ENCODE measurements around the gene OR51F2.
"Not testable (repeated sequence)": the region's sequence is repeated elsewhere in the genome, so short reads cannot be mapped to it uniquely, and the experiment has no call there.

The OR51F2 gene

DNA sequence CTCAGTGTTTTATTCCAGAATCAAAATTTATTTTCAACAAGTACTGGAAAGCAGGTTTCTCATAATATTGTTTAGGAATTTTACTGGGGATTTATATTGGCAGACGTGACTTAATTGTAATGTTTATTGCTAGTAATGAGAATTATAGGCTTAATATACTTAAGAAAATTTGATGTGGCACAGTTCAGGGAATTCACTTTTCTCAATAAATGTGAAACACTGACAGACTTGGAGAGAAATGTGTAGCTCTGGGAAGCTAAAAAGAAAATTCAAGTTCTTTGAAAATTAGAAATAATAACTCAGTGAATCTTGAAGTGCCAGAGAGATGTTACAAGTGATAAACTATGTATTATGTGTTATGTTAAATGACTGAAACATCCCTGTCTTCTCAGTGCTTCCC is at the start of gene OR51F2:
Gene OR51F2 (plus strand): TSS at position 301 of the 400 bp plus-strand sequence. CDS start 101 bp downstream, outside the sequence.
- DNase-seq = no peak

- DNase-seq = no peak
These were observed 38.7 kb upstream of the OR51F2 start for GRCh38 chr11:4782454-4782853.

DNA sequence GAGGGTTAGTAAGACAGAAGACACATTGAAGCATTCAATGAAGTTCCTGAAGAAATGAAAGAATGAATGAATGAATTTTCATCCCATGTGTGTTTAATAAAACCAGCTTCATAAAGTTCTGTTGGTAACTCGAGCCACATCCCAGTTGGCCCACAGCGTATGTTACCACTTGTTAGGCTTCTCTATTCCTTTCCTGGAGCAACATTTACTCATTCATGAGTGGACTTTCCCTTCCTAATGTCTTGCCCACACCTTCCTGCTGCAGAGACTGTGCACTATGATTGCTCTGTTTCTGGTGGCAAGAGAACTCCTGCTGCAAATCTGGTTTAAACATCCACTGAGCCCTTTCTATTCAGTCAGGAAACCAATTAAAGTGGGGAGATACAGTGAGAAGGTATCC is 23.9 kb upstream of the OR51F2 start:
- no peak for DNase-seq

DNA sequence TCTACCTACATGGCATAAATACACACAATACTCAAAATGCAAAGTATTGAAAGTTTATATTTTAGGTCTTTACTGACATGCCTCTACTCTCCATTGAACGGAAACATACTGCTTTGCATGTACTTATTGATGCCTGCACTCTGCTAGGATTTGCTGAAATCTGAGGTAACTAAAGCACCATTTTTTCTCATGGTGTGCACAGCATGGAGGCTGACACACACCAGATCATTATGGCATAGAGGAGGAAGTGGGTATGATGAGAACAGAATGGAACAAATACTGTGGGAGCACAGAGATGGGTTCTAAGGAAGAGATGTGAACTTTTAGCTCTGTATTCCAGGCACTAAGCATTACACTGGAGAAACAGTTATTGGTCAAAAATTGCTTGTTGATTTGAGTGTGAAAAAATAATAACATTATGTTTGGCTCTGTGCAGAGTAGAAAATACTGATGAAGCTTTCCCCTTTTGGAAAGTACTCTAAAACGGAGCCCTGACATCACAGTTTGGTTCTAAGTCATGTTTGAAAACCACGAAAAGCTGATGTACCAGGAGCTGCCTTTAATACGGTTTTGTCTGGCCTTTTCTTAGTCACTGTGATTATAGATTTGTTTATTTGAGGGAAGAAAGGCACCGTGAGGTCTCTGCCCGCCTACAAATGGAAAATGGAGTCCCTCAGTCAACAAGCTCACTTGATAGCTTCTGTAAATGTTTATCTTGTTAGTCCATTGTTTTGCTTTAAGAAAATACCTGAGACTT is 22.5 kb upstream of the OR51F2 start:
- no peak for DNase-seq

GRCh38 chr11:4801316-4801715 is 19.8 kb upstream of the OR51F2 start:
- not testable (repeated sequence) for DNase-seq

DNA sequence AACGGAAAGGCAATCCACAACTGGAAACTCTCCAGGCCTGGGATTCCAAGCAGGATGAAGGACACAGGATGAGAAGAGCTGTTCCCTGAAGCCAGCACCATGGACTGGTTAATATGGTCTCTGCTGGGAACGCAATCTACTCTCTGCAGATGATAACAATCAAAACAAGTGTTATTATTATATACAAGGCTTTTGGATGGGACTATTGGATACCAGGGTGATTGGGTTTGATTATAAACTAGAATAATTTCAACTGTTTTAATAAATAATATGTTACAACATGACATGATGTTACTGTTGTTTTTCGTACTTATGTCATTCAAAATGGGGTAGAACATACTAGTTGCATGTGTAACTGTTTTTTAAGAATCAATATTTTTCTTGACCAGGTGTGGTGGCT is 16.8 kb upstream of the OR51F2 start, which contains the start of gene OR52R1:
Gene OR52R1 (minus strand): TSS at position 101 of the 400 bp plus-strand sequence. CDS start 0 bp downstream, at position 101.
- DNase-seq = no peak

DNA sequence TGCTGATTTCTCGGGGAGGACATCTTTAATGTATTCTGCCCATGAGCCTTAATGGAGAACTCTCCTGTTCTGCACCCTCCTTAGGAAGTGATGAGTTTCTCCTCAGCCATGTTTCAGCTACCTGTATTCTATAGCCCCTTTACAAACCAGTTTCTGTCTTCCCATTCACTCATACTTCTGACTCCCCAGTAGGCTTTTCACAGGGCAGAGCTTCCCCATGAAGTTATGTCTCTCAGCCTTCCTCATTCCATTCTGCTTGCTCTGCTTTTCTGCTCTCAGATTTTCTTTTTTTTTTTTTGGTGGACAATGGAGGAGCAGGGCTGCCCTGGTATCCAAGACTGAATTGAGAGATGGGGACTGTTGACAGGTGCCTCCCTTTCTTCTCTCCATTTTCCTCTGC is 12.6 kb upstream of the OR51F2 start:
- no peak for DNase-seq

GRCh38 chr11:4809246-4809645 is 11.9 kb upstream of the OR51F2 start:
- DNase-seq = no peak

- no peak for DNase-seq
These were observed 4.0 kb downstream of the OR51F2 start for GRCh38 chr11:4825132-4825531.

GRCh38 chr11:4826425-4826824 is 5.3 kb downstream of the OR51F2 start:
- no peak for DNase-seq

GRCh38 chr11:4830346-4830745 is 9.2 kb downstream of the OR51F2 start:
- no peak for DNase-seq

- DNase-seq = no peak
These were observed 9.8 kb downstream of the OR51F2 start for GRCh38 chr11:4830909-4831308.

DNA sequence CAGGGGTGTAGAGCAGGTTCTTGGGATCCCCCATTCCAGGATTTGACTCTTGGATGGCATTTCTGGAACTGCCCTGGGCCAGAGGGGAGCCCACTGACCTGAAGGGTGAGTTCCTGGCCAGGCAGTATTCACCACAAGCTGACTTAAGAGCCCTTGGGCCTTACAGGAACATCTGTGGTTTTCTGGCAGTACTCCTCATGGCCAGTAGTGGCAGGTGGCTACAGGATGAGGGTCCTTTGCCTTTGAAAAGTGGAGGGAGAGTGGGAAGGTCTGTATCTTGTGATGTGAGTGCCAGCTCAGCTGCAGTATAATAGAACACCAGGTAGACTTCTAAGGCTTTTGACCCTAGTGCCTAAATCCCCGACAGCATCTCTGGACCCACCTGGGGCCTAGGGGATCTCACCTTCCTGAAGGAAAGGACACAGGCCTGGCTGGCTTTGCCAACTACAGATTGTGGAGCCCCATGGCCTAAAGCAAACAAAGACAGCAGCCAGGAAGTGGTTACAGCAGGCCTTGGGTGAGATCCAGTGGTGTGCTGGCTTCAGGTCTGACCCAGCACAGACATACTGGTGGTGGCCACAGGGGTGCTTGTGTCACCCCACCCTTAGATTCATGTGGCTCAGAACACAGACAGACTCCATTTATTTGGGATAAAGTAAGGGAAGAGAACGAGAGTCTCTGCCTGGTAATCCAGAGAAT is 18.9 kb downstream of the OR51F2 start:
- DNase-seq = no peak

DNA sequence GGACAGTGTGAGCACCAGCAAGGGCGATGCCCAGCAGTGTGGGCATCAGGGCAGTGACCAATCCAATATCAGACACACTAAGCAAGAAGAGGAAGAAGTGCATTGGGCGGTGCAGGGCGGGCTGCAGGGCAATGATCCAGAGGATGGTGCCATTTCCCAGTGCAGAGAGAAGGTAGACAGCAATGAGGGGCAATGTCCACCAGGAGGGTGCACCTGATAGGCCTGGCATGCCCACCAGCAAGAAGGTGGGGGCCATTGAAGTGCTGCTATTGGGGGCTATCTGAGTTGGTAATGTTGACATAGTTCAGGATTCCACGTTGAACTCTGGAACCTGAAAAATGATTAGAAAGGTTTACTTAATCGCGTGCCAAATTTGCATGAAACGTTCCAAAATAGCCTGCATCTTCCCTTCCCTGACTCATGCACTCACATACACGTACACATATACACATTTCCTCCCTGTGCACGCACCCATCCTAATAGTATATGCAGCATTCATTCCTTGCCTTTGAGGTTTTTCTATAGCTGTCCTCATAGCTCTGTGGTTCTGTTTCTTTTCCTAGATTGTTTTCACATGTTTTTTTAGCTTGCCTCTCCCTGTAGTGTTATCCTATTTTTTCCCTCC is 27.9 kb downstream of the OR51F2 start, which contains the start of gene OR51S1:
Gene OR51S1 (minus strand): TSS at position 301 of the 625 bp plus-strand sequence. CDS start 0 bp downstream, at position 301.
- DNase-seq = no peak

DNA sequence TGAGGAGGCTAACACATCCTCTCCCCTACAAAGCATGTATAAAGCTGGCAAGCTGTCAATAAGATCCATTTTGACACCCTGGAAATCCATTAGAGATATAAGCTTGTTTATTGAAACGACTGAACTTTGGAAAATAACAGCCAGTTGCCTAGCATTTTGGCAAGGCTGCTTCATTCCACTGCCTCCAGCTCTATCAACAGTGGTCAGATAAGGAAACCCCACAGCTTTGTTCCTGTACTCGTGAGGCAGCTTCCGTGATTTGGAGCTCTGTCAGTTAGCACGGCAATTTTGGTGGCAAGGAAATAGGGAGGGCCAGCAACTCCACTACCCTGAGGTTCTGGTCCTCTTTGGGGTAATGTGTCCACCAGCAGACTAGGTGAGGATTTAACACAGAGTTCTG is 29.9 kb downstream of the OR51F2 start:
- no peak for DNase-seq

GRCh38 chr11:4854286-4854685 is 33.2 kb downstream of the OR51F2 start:
- not testable (repeated sequence) for DNase-seq

DNA sequence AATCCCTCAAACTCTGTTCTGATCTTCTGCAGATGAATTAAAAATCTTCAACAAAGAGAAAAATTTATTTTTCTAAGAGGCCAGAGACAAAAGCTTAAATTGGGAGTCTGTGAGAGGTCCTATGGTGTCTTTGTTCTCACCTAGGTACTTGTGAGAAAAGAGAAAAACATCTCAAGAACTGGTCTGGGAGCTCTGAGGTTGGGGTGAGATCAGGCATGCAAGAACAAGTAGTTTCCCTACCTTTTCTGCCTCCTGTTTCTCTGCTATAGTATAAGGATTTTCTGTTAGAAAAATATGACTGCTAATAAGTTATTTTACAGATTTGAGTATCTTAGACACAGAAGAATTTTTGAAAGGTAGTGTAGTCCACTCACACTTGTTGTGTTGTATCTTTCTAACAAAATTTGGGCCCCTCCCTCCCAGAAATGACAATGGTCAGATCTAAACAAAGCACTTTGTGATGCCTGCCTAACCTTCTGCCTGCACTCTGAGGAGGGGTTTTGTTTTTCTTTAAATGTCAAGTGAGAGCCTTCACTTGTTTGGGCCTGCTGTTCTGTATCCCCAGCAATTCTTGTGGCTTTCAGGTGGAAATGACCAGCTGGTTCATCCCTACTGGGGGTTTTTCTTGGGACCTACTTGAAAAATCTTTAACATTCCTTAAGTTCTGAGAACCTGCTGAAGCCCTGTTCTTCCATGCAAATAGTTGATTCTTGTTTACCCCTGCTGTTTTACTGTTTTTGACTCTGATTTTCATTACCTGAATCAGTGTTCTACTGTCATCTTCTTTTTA is 41.5 kb downstream of the OR51F2 start:
- no peak for DNase-seq

GRCh38 chr11:4863876-4864275 is 42.8 kb downstream of the OR51F2 start:
- DNase-seq = no peak

- no peak for DNase-seq
These were observed 44.7 kb downstream of the OR51F2 start for GRCh38 chr11:4865855-4866254.

Data from CD4-positive, alpha-beta T cell treated with Interleukin-17A for 4 hours (primary cell).